ENCODE data around the gene GAPVD1. TPM values are rescaled to one million over a fixed set of nuclear protein-coding genes. Genes with fewer than 3 reads are reported as not detected.
"Not testable (repeated sequence)": the region's sequence is repeated elsewhere in the genome, so short reads cannot be mapped to it uniquely, and the experiment has no call there.

Gene GAPVD1
- total and polyA plus RNA-seq, 4 experiments from 2014 or later, result 45.6 to 76.4 (median 63.5) TPM

DNA sequence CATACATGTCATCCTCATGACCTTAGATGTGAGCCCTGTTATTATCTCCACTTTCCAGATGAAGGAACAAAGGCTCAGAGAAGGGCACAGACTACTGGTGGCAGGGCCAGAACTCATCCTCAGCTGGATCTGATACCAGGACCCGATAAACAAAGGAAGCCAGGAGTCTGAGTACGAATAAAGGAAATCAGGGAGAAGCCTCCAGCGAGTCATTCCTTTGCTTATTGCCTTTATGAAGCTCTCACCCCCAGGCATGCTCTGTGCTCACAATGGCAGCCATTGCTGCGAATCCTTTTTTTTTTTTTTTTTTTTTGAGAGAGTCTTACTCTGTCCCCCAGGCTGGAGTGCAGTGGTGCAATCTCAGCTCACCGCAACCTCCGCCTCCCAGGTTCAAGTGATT lies 130.1 kb downstream of the GAPVD1 start:
- peaks cover 2% of the 10 kb centered on the region in 2 donors for H3K27me3 Mint-ChIP-seq
- H3K4me3 Mint-ChIP-seq, result no peak overlapping the region
- H3K9me3 Mint-ChIP-seq, result no peaks in the 10 kb centered on the region
- Histone ChIP-seq H3K4me1 (ENCODE audit: insufficient read depth, low read length) (no peaks in the 10 kb centered on the region), H3K27ac (ENCODE audit: low read depth, low read length) (no peak overlapping the region), H3K27me3 (ENCODE audit: insufficient read depth, low read length) (no peaks in the 10 kb centered on the region), H3K4me3 (ENCODE audit: low read length in 2 of 2) (no peak overlapping the region), H3K36me3 (ENCODE audit: insufficient read depth, low read length) (no peaks in the 10 kb centered on the region), H3K9me3 (ENCODE audit: control insufficient read depth in 1 of 2, low read length in 2 of 2) (no peaks in the 10 kb centered on the region)
- no peak for DNase-seq
- intact Hi-C loops (cut with micrococcal nuclease), result no loop called here
- ChIA-PET POLR2A (ENCODE audit: partially characterized antibody) (no interaction called here), CTCF (ENCODE audit: partially characterized antibody) (no interaction called here)
- no peak overlapping the region for H3K27ac Mint-ChIP-seq
- H3K4me1 Mint-ChIP-seq, result no peaks in the 10 kb centered on the region
- no peaks in the 10 kb centered on the region for H3K36me3 Mint-ChIP-seq

DNA sequence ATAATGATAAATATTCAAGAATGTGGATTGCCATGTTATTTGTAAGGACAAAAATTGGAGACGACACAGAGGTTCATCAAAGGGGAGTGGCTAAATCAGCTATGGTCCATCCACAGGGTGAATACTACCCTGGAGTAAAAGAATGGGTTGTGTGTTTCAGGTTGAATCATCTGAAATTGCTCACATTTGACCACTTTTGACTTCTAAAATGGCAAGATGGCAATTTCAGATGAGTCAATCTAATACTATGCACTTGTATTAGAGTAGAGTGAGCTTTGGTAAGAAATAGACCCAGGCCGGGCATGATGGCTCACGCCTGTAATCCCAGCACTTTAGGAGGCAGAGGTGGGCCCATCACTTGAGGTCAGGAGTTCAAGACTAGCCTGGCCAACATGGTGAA lies 131.8 kb downstream of the GAPVD1 start:
- Histone ChIP-seq H3K4me3 (ENCODE audit: low read length in 2 of 2) (no peak overlapping the region), H3K4me1 (ENCODE audit: insufficient read depth, low read length) (no peaks in the 10 kb centered on the region), H3K27ac (ENCODE audit: low read depth, low read length) (no peak overlapping the region), H3K36me3 (ENCODE audit: insufficient read depth, low read length) (no peaks in the 10 kb centered on the region), H3K27me3 (ENCODE audit: insufficient read depth, low read length) (no peaks in the 10 kb centered on the region), H3K9me3 (ENCODE audit: control insufficient read depth in 1 of 2, low read length in 2 of 2) (no peaks in the 10 kb centered on the region)
- Mint-ChIP-seq H3K9me3 (no peaks in the 10 kb centered on the region), H3K36me3 (no peaks in the 10 kb centered on the region), H3K27ac (no peak overlapping the region), H3K27me3 (peaks cover 2% of the 10 kb centered on the region in 2 donors), H3K4me1 (no peaks in the 10 kb centered on the region), H3K4me3 (no peak overlapping the region)
- intact Hi-C loops (cut with micrococcal nuclease), result no loop called here
- no peak for DNase-seq
- POLR2A ChIA-PET (ENCODE audit: partially characterized antibody), result no interaction called here
- CTCF ChIA-PET (ENCODE audit: partially characterized antibody), result no interaction called here

GRCh38 chr9:125396799-125397198 lies 135.2 kb downstream of the GAPVD1 start:
- Histone ChIP-seq H3K9me3 (ENCODE audit: control insufficient read depth in 1 of 2, low read length in 2 of 2) (no peaks in the 10 kb centered on the region), H3K4me3 (ENCODE audit: low read length in 2 of 2) (no peak overlapping the region), H3K36me3 (ENCODE audit: insufficient read depth, low read length) (no peaks in the 10 kb centered on the region), H3K27me3 (ENCODE audit: insufficient read depth, low read length) (no peaks in the 10 kb centered on the region), H3K27ac (ENCODE audit: low read depth, low read length) (no peak overlapping the region), H3K4me1 (ENCODE audit: insufficient read depth, low read length) (no peaks in the 10 kb centered on the region)
- no peaks in the 10 kb centered on the region for H3K36me3 Mint-ChIP-seq
- intact Hi-C loops (cut with micrococcal nuclease), result no loop called here
- no peaks in the 10 kb centered on the region for H3K4me1 Mint-ChIP-seq
- DNase-seq, result no peak
- no peak overlapping the region for H3K4me3 Mint-ChIP-seq
- peaks cover 2% of the 10 kb centered on the region in 2 donors for H3K27me3 Mint-ChIP-seq
- H3K27ac Mint-ChIP-seq, result no peak overlapping the region
- ChIA-PET CTCF (ENCODE audit: partially characterized antibody) (no interaction called here), POLR2A (ENCODE audit: partially characterized antibody) (no interaction called here)
- H3K9me3 Mint-ChIP-seq, result no peaks in the 10 kb centered on the region

DNA sequence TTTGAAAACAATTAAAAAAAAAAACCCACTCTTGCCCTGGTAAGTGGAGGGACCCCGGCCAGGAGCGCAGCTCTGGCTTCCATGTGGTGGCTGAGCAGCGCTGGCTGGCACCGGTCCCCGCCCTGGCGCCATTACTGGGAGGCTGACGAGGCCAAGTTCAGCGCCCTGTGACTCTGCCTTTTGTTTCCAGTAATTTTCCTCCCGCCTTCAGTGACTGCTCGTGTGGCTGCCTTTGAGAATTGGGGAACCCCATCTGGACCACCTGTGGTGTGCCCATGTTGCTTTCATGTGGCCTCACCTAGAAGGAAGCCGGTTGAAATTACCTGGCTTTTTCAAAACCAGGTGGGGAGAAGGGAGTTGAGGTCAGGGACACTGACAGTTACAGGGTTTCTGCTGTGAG lies 136.1 kb downstream of the GAPVD1 start:
- Mint-ChIP-seq H3K4me1 (no peaks in the 10 kb centered on the region), H3K27me3 (peaks cover 2% of the 10 kb centered on the region in 2 donors), H3K27ac (no peak overlapping the region), H3K36me3 (no peaks in the 10 kb centered on the region), H3K9me3 (no peaks in the 10 kb centered on the region), H3K4me3 (no peak overlapping the region)
- H3K9me3 ChIP-seq (ENCODE audit: control insufficient read depth in 1 of 2, low read length in 2 of 2), result no peaks in the 10 kb centered on the region
- POLR2A ChIA-PET (ENCODE audit: partially characterized antibody), result no interaction called here
- no peaks in the 10 kb centered on the region for H3K27me3 ChIP-seq (ENCODE audit: insufficient read depth, low read length)
- H3K4me1 ChIP-seq (ENCODE audit: insufficient read depth, low read length), result no peaks in the 10 kb centered on the region
- DNase-seq, result no peak
- no peak overlapping the region for H3K27ac ChIP-seq (ENCODE audit: low read depth, low read length)
- no peaks in the 10 kb centered on the region for H3K36me3 ChIP-seq (ENCODE audit: insufficient read depth, low read length)
- H3K4me3 ChIP-seq (ENCODE audit: low read length in 2 of 2), result no peak overlapping the region
- CTCF ChIA-PET (ENCODE audit: partially characterized antibody), result no interaction called here
- intact Hi-C loops (cut with micrococcal nuclease), result no loop called here

DNA sequence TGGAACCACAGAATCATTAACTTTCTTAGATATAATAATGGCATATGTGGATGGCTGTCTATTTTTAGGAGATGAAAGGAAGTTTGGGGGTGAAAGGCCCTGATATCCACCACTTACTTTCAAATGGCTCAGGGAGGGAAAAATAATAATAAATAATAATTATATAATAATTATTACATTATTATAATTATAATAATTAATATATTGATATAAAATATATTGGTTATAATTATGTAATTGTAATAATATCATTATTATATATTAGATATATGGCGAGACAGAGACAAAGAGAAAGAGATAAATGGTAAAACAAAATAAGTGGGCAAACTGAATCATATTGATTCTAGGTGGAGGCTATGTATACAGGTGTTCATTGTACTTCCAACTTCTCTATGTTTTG lies 136.6 kb downstream of the GAPVD1 start:
- Mint-ChIP-seq H3K4me1 (no peaks in the 10 kb centered on the region), H3K4me3 (no peak overlapping the region), H3K9me3 (no peaks in the 10 kb centered on the region), H3K36me3 (no peaks in the 10 kb centered on the region), H3K27ac (no peak overlapping the region), H3K27me3 (peaks cover 2% of the 10 kb centered on the region in 2 donors)
- no peaks in the 10 kb centered on the region for H3K27me3 ChIP-seq (ENCODE audit: insufficient read depth, low read length)
- intact Hi-C loops (cut with micrococcal nuclease), result no loop called here
- ChIA-PET CTCF (ENCODE audit: partially characterized antibody) (interaction anchor here (1.7 kb wide), 1 partner anchor 10 kb away, joined by 6 read pairs; no protein-coding TSS in a partner anchor), POLR2A (ENCODE audit: partially characterized antibody) (no interaction called here)
- H3K4me1 ChIP-seq (ENCODE audit: insufficient read depth, low read length), result no peaks in the 10 kb centered on the region
- H3K27ac ChIP-seq (ENCODE audit: low read depth, low read length), result no peak overlapping the region
- no peaks in the 10 kb centered on the region for H3K36me3 ChIP-seq (ENCODE audit: insufficient read depth, low read length)
- no peak overlapping the region for H3K4me3 ChIP-seq (ENCODE audit: low read length in 2 of 2)
- no peak for DNase-seq
- no peaks in the 10 kb centered on the region for H3K9me3 ChIP-seq (ENCODE audit: control insufficient read depth in 1 of 2, low read length in 2 of 2)

DNA sequence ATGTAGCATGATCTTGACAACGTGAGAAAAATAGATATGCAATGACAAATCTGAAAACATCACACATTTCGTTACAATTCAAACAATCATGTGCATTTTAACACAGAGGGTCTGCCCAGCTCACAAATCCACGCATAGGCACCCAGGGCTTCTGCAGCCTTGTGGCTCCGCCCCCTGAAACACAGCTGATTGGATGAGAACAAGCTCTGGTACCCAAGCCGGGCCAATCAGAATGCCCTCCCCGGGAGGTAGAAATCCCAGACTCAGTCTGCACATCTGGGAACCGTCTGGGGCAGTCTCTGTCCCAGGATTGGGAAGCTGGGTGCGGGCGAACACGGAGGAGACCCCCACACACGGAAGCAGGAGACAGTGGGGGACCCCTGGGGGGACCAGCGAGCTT lies 137.5 kb downstream of the GAPVD1 start:
- no peak for DNase-seq
- intact Hi-C loops (cut with micrococcal nuclease), result no loop called here
- CTCF ChIA-PET (ENCODE audit: partially characterized antibody), result interaction anchor here (1.7 kb wide), 1 partner anchor 9 kb away, joined by 6 read pairs; no protein-coding TSS in a partner anchor

DNA sequence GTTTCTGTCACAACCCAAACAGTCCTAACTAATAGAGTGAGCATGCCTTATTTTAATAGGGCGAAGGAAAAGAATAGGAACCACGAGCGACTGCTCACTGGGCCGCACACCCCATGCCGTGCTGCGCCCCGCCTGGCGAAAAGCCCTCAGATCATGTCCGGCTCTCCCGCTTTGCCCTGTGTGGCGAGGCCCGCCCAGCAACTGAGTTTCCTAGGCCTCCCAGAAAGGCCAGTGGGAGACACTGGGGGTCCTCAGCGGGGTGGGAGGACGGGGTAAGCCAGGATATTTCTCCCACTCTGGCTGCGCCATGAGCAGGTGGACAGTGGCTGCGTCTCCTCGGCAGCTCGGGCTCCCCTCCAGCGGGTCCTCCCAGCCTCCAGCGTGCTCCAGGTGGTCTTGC lies 138.0 kb downstream of the GAPVD1 start:
- Mint-ChIP-seq H3K9me3 (no peaks in the 10 kb centered on the region), H3K27me3 (peaks cover 2% of the 10 kb centered on the region in 2 donors), H3K4me1 (no peaks in the 10 kb centered on the region), H3K27ac (no peak overlapping the region), H3K36me3 (no peaks in the 10 kb centered on the region), H3K4me3 (no peak overlapping the region)
- intact Hi-C loops (cut with micrococcal nuclease), result no loop called here
- Histone ChIP-seq H3K27ac (ENCODE audit: low read depth, low read length) (no peak overlapping the region), H3K4me3 (ENCODE audit: low read length in 2 of 2) (no peak overlapping the region), H3K27me3 (ENCODE audit: insufficient read depth, low read length) (no peaks in the 10 kb centered on the region), H3K4me1 (ENCODE audit: insufficient read depth, low read length) (no peaks in the 10 kb centered on the region), H3K36me3 (ENCODE audit: insufficient read depth, low read length) (no peaks in the 10 kb centered on the region), H3K9me3 (ENCODE audit: control insufficient read depth in 1 of 2, low read length in 2 of 2) (no peaks in the 10 kb centered on the region)
- POLR2A ChIA-PET (ENCODE audit: partially characterized antibody), result no interaction called here
- CTCF ChIA-PET (ENCODE audit: partially characterized antibody), result interaction anchor here (1.7 kb wide), 1 partner anchor 8 kb away, joined by 6 read pairs; no protein-coding TSS in a partner anchor
- no peak for DNase-seq

More for the DNA sequence above, 137.5 kb downstream of the GAPVD1 start:
- H3K36me3 Mint-ChIP-seq, result no peaks in the 10 kb centered on the region
- H3K4me1 Mint-ChIP-seq, result no peaks in the 10 kb centered on the region
- Histone ChIP-seq H3K36me3 (ENCODE audit: insufficient read depth, low read length) (no peaks in the 10 kb centered on the region), H3K4me3 (ENCODE audit: low read length in 2 of 2) (no peak overlapping the region), H3K27ac (ENCODE audit: low read depth, low read length) (no peak overlapping the region), H3K4me1 (ENCODE audit: insufficient read depth, low read length) (no peaks in the 10 kb centered on the region), H3K27me3 (ENCODE audit: insufficient read depth, low read length) (no peaks in the 10 kb centered on the region), H3K9me3 (ENCODE audit: control insufficient read depth in 1 of 2, low read length in 2 of 2) (no peaks in the 10 kb centered on the region)
- H3K27me3 Mint-ChIP-seq, result peaks cover 2% of the 10 kb centered on the region in 2 donors
- H3K9me3 Mint-ChIP-seq, result no peaks in the 10 kb centered on the region
- POLR2A ChIA-PET (ENCODE audit: partially characterized antibody), result no interaction called here
- H3K27ac Mint-ChIP-seq, result no peak overlapping the region
- H3K4me3 Mint-ChIP-seq, result no peak overlapping the region

- intact Hi-C loops (cut with micrococcal nuclease), result not testable (repeated sequence)
These were observed 138.6 kb downstream of the GAPVD1 start for GRCh38 chr9:125400232-125400631.

More at GRCh38 chr9:125400232-125400631, 138.6 kb downstream of the GAPVD1 start:
- H3K27me3 ChIP-seq (ENCODE audit: insufficient read depth, low read length); H3K36me3 Mint-ChIP-seq; H3K27ac ChIP-seq (ENCODE audit: low read depth, low read length); CTCF ChIA-PET (ENCODE audit: partially characterized antibody); H3K4me1 ChIP-seq (ENCODE audit: insufficient read depth, low read length); H3K36me3 ChIP-seq (ENCODE audit: insufficient read depth, low read length); H3K4me3 ChIP-seq (ENCODE audit: low read length in 2 of 2); H3K4me3 Mint-ChIP-seq; H3K9me3 Mint-ChIP-seq; DNase-seq; H3K4me1 Mint-ChIP-seq; POLR2A ChIA-PET (ENCODE audit: partially characterized antibody); H3K27me3 Mint-ChIP-seq; H3K9me3 ChIP-seq (ENCODE audit: control insufficient read depth in 1 of 2, low read length in 2 of 2): not testable (repeated sequence)
- peak overlapping the region in 1 of 7 donors; percentile 63 for H3K27ac Mint-ChIP-seq
